Osteoblast (primary cell): Measurements from ENCODE around the gene SLC22A16. TPM values are rescaled to one million over a fixed set of nuclear protein-coding genes. Genes with fewer than 3 reads are reported as not detected.

ENCODE experiments used
- DNase-seq: peaks from one replicate; pipeline ENCODE4 v3.0.0; 2011; ENCODE audit warnings: low spot score, mixed read lengths; ENCODE audit not compliant: insufficient read length; ENCODE audit errors: missing footprints
- H2AFZ ChIP-seq: 2 replicates; pipeline ENCODE4 v1.6.0; 2011; ENCODE audit warnings: mild to moderate bottlenecking, low read length
- H3K27ac ChIP-seq: 2 replicates; pipeline ENCODE4 v1.5.1; 2011; ENCODE audit warnings: mild to moderate bottlenecking, low read depth, low read length, moderate library complexity
- H3K27me3 ChIP-seq: 2 replicates; pipeline ENCODE4 v1.6.0; 2012; ENCODE audit warnings: mild to moderate bottlenecking, control low read depth, inconsistent platforms, low read length, moderate library complexity; ENCODE audit not compliant: insufficient read depth
- H3K36me3 ChIP-seq: 2 replicates; pipeline ENCODE4 v1.5.1; 2011; ENCODE audit warnings: mild to moderate bottlenecking, low read length, control low read depth, moderate library complexity; ENCODE audit not compliant: insufficient read depth
- H3K4me1 ChIP-seq: 2 replicates; pipeline ENCODE4 v1.5.1; 2011; ENCODE audit warnings: mild to moderate bottlenecking, low read length, control low read depth, moderate library complexity; ENCODE audit not compliant: insufficient read depth
- H3K4me2 ChIP-seq: 2 replicates; pipeline ENCODE4 v1.6.0; 2011; ENCODE audit warnings: mild to moderate bottlenecking, low read length; ENCODE audit not compliant: insufficient read depth
- H3K4me3 ChIP-seq: fragments of 200-600 bp; sonication (generic); 3 replicates; pipeline ENCODE4 v1.5.1; 2012; ENCODE audit warnings: mild to moderate bottlenecking, low read length, inconsistent platforms; ENCODE audit not compliant: insufficient read depth
- H3K79me2 ChIP-seq: 2 replicates; pipeline ENCODE4 v1.6.0; 2012; ENCODE audit warnings: mild to moderate bottlenecking, low read length, control low read depth, inconsistent platforms; ENCODE audit not compliant: insufficient read depth
- H3K9me3 ChIP-seq: 2 replicates; pipeline ENCODE4 v1.5.1; 2011; ENCODE audit warnings: low read depth, low read length, control low read depth
- H4K20me1 ChIP-seq: 2 replicates; pipeline ENCODE4 v1.6.0; 2012; ENCODE audit warnings: mild to moderate bottlenecking, low read length, control low read depth; ENCODE audit not compliant: insufficient read depth
- CTCF ChIP-seq: IDR thresholded peaks from 2 replicates; pipeline ENCODE4 v1.5.1; 2011; ENCODE audit warnings: mild to moderate bottlenecking, low read depth, low read length, moderate library complexity; ENCODE audit errors: extremely low read depth
- total RNA-seq: library from RNA; depleted of rRNA; stranded (reverse); fragments of >200 nt; gene quantifications from 2 replicates; pipeline ENCODE4 v1.2.3, GENCODE V29; 2012

SLC22A16 gene
- total RNA-seq, 1 donor = 0.36 TPM

- H3K27ac ChIP-seq = no peak overlapping the region
- no peak for TF ChIP-seq CTCF
- H3K27me3 ChIP-seq = peaks cover 44% of the 10 kb centered on the region
- no peak overlapping the region for H3K4me3 ChIP-seq
- DNase-seq = no peak
- H3K4me2 ChIP-seq = no peak overlapping the region
- no peaks in the 10 kb centered on the region for H3K4me1 ChIP-seq
- no peaks in the 10 kb centered on the region for H4K20me1 ChIP-seq
- no peaks in the 10 kb centered on the region for H3K79me2 ChIP-seq
- no peaks in the 10 kb centered on the region for H3K9me3 ChIP-seq
- no peak overlapping the region for H2AFZ ChIP-seq
- no peaks in the 10 kb centered on the region for H3K36me3 ChIP-seq
Measured at GRCh38 chr6:110475066-110475653, 1.3 kb downstream of the SLC22A16 start.

GRCh38 chr6:110474500-110474899 lies 1.9 kb downstream of the SLC22A16 start:
- TF ChIP-seq CTCF = no peak
- no peak overlapping the region for H3K4me2 ChIP-seq
- H3K27me3 ChIP-seq = peaks cover 47% of the 10 kb centered on the region
- H3K79me2 ChIP-seq = no peaks in the 10 kb centered on the region
- H4K20me1 ChIP-seq = no peaks in the 10 kb centered on the region
- H2AFZ ChIP-seq = no peak overlapping the region
- DNase-seq = no peak
- no peak overlapping the region for H3K4me3 ChIP-seq
- H3K36me3 ChIP-seq = no peaks in the 10 kb centered on the region
- H3K27ac ChIP-seq = no peak overlapping the region
- H3K4me1 ChIP-seq = no peaks in the 10 kb centered on the region
- no peaks in the 10 kb centered on the region for H3K9me3 ChIP-seq

- no peak for TF ChIP-seq CTCF
- H3K27me3 ChIP-seq = peaks cover 42% of the 10 kb centered on the region
- no peaks in the 10 kb centered on the region for H3K79me2 ChIP-seq
- DNase-seq = no peak
- H4K20me1 ChIP-seq = no peaks in the 10 kb centered on the region
- H3K36me3 ChIP-seq = no peaks in the 10 kb centered on the region
- no peaks in the 10 kb centered on the region for H3K4me1 ChIP-seq
- no peak overlapping the region for H3K27ac ChIP-seq
- no peak overlapping the region for H2AFZ ChIP-seq
- no peak overlapping the region for H3K4me2 ChIP-seq
- H3K4me3 ChIP-seq = no peak overlapping the region
- H3K9me3 ChIP-seq = no peaks in the 10 kb centered on the region
Measured at GRCh38 chr6:110472739-110473138, 3.7 kb downstream of the SLC22A16 start.

- peaks cover 36% of the 10 kb centered on the region for H3K27me3 ChIP-seq
Measured at GRCh38 chr6:110471726-110472365, 4.6 kb downstream of the SLC22A16 start.

More at GRCh38 chr6:110471726-110472365, 4.6 kb downstream of the SLC22A16 start:
- no peak for DNase-seq
- Histone ChIP-seq H3K4me1 (no peaks in the 10 kb centered on the region), H4K20me1 (no peaks in the 10 kb centered on the region), H3K27ac (no peak overlapping the region), H3K4me3 (no peak overlapping the region), H3K36me3 (no peaks in the 10 kb centered on the region), H3K4me2 (no peak overlapping the region), H2AFZ (no peak overlapping the region), H3K79me2 (no peaks in the 10 kb centered on the region), H3K9me3 (no peaks in the 10 kb centered on the region)
- no peak for TF ChIP-seq CTCF
